Tibial artery (tissue), 4 donors: ENCODE measurements around the gene SULT1A2.
"Not testable (repeated sequence)": the region's sequence is repeated elsewhere in the genome, so short reads cannot be mapped to it uniquely, and the experiment has no call there.

Source experiments
- DNase-seq, 2 donors: peaks; one replicate each; pipeline ENCODE4 v3.0.0-alpha.2; 2019
- H3K27ac ChIP-seq, 2 donors: fragments of 200-600 bp; sonication (generic) in 1 of 2; 1 replicate in 1 of 2; 2 replicates in 1 of 2; pipeline ENCODE4 v1.5.1; 2018 to 2019; ENCODE audit warnings: mild to moderate bottlenecking in 1 of 2
- H3K27me3 ChIP-seq, 2 donors: fragments of 200-600 bp; sonication (generic) in 1 of 2; one replicate each; pipeline versions ENCODE4 v1.5.1 to v1.6.0; 2016 to 2019
- H3K36me3 ChIP-seq, 3 donors: fragments of 200-600 bp; sonication (generic) in 2 of 3; one replicate each; pipeline ENCODE4 v1.5.1; 2016 to 2019; ENCODE audit warnings: mild to moderate bottlenecking in 2 of 3
- H3K4me1 ChIP-seq, 4 donors: fragments of 200-600 bp; sonication (generic) in 2 of 4; 1 replicate in 3 of 4; 2 replicates in 1 of 4; pipeline ENCODE4 v1.5.1; 2016 to 2019
- H3K4me3 ChIP-seq, 2 donors: fragments of 200-600 bp; sonication (generic) in 1 of 2; 1 replicate in 1 of 2; 2 replicates in 1 of 2; pipeline ENCODE4 v1.5.1; 2018 to 2019; ENCODE audit warnings: mild to moderate bottlenecking in 2 of 2
- H3K9me3 ChIP-seq, 3 donors: fragments of 200-600 bp; sonication (generic) in 1 of 3; one replicate each; pipeline ENCODE4 v1.5.1; 2016 to 2019
- CTCF ChIP-seq, 2 experiments: fragments of 200-600 bp in 1 of 2; fragments of 450-650 bp in 1 of 2; IDR thresholded peaks; one replicate each; pipeline ENCODE4 v1.5.1; 2017 to 2019; ENCODE audit warnings: antibody characterized with exemption in 2 of 2, mild to moderate bottlenecking in 1 of 2, moderate library complexity in 1 of 2
- intact Hi-C: fragments of 100-400 bp; cut with DNase I; formaldehyde crosslinking; loops from one replicate; pipeline ENCODE4 v1.15.0; 2023; ENCODE audit warnings: low total_unique reads

The SULT1A2 gene

GRCh38 chr16:28621481-28622155 lies 24.8 kb upstream of the SULT1A2 start:
- intact Hi-C loops = no loop called here
- Histone ChIP-seq H3K27me3 (peaks cover 4 to 16% of the 10 kb centered on the region in 2 donors), H3K4me1 (peaks cover 0 to 13% (median 6%) of the 10 kb centered on the region in 4 donors), H3K36me3 (no peaks in the 10 kb centered on the region), H3K4me3 (no peak overlapping the region), H3K27ac (no peak overlapping the region), H3K9me3 (no peaks in the 10 kb centered on the region)
- TF ChIP-seq CTCF (IDR thresholded peaks at IDR 0.05) = no peak
- DNase-seq = no peak

- H3K36me3 ChIP-seq, intact Hi-C loops, H3K4me3 ChIP-seq: not testable (repeated sequence)
Observed at GRCh38 chr16:28620316-28620715, 23.5 kb upstream of the SULT1A2 start.

DNA sequence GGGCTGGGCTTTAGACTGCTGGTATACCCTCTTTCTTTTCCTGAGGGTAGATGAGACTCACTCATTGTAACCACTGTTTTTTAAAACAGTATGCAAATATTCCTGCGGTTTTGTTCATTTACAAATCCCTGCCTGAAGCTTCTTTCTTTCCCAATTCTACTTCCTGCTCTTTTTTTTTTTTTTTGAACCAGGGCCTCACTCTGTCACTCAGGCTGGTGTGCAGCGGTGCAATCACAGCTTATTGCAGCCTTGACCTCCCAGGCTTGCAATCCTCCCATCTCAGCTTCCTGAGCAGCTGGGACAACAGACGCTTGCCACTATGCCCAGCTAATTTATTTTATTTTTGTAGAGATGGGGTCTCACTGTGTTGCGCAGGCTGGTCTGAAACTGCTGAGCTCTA lies 21.0 kb upstream of the SULT1A2 start:
- H3K27me3 ChIP-seq = peaks cover 0 to 11% of the 10 kb centered on the region in 2 donors
- no peaks in the 10 kb centered on the region for H3K9me3 ChIP-seq

More at GRCh38 chr16:28620316-28620715, 23.5 kb upstream of the SULT1A2 start:
- H3K27ac ChIP-seq, DNase-seq, H3K9me3 ChIP-seq: not testable (repeated sequence)
- Histone ChIP-seq H3K27me3 (peaks cover 4 to 18% of the 10 kb centered on the region in 2 donors), H3K4me1 (peaks cover 0 to 13% (median 6%) of the 10 kb centered on the region in 4 donors)

DNA sequence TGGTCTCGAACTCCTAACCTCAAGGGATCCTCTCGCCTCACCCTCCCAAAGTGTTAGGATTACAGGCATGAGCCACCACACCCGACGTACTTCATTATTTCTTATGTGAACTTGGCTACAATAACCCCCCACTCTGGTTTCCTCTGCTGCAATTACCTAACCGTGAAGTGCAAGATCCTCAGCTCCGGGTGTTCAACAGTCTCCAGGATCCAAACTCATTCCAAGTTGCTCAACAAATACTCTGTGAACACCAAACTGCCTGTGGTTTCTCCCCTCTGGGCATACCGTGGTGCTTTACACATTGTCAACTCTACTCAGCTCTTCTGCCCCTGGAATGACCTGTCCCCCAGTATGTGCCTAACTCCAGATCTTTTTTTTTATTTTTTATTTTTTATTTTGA lies 19.8 kb upstream of the SULT1A2 start:
- Histone ChIP-seq H3K4me3 (no peak overlapping the region), H3K27ac (no peak overlapping the region), H3K9me3 (no peaks in the 10 kb centered on the region), H3K27me3 (peaks cover 0 to 2% of the 10 kb centered on the region in 2 donors), H3K36me3 (no peaks in the 10 kb centered on the region), H3K4me1 (no peaks in the 10 kb centered on the region)
- intact Hi-C loops = no loop called here
- no peak for DNase-seq
- no peak for TF ChIP-seq CTCF (IDR thresholded peaks at IDR 0.05)

More for the DNA sequence above, 21.0 kb upstream of the SULT1A2 start:
- no peak overlapping the region for H3K4me3 ChIP-seq
- peaks cover 0 to 5% (median under 1%) of the 10 kb centered on the region in 4 donors for H3K4me1 ChIP-seq
- H3K36me3 ChIP-seq = no peaks in the 10 kb centered on the region
- no peak for DNase-seq
- TF ChIP-seq CTCF (IDR thresholded peaks at IDR 0.05) = no peak
- H3K27ac ChIP-seq = no peak overlapping the region
- intact Hi-C loops = no loop called here

DNA sequence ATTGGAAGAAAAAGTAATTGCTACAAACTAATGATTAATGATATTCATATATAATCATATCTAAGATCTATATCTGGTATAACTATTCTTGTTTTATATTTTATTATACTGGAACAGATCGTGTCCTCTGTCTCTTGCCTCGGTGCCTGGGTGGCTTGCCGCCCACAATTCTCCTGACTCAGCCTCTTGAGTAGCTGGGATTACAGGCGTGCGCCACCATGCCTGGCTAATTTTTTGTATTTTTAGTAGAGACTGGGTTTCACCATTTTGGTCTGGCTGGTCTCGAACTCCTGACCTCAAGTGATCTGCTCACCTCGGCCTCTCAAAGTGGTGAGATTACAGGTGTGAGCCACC lies 19.4 kb upstream of the SULT1A2 start:
- H3K27ac ChIP-seq, DNase-seq, H3K4me1 ChIP-seq, H3K4me3 ChIP-seq, H3K36me3 ChIP-seq, H3K27me3 ChIP-seq, intact Hi-C loops, H3K9me3 ChIP-seq: not testable (repeated sequence)

GRCh38 chr16:28615486-28616223 lies 18.8 kb upstream of the SULT1A2 start:
- peak; percentile 63 to 69 for TF ChIP-seq CTCF (IDR thresholded peaks at IDR 0.05)
- H3K4me3 ChIP-seq, intact Hi-C loops, H3K27me3 ChIP-seq, H3K4me1 ChIP-seq, H3K27ac ChIP-seq, H3K36me3 ChIP-seq, H3K9me3 ChIP-seq: not testable (repeated sequence)
- peak in 1 of 2 donors; percentile 54 for DNase-seq

DNA sequence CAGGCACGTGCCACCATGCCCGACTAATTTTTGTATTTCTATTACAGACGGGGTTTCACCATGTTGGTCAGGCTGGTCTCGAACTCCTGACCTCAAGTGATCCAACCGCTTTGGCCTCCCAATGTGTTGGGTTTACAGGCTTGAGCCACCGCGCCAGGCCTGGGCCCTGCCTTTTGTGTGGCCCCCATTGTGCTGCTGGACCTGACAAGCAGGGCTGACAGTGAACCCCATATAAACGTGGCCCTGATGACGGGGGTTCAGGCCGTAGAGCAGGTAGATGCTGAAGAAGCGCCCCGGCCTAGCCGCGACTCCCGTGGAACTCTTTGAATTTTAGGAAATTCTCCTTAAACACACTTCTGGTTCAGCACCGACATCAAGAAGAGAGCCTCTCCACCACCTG lies 17.7 kb upstream of the SULT1A2 start:
- H3K36me3 ChIP-seq, DNase-seq, H3K9me3 ChIP-seq, H3K4me1 ChIP-seq, H3K27me3 ChIP-seq, H3K4me3 ChIP-seq, H3K27ac ChIP-seq, intact Hi-C loops: not testable (repeated sequence)

- H3K4me3 ChIP-seq, H3K36me3 ChIP-seq, H3K27ac ChIP-seq, intact Hi-C loops, H3K9me3 ChIP-seq, H3K4me1 ChIP-seq, DNase-seq, H3K27me3 ChIP-seq: not testable (repeated sequence)
Observed at GRCh38 chr16:28613912-28614311, 17.1 kb upstream of the SULT1A2 start.

DNA sequence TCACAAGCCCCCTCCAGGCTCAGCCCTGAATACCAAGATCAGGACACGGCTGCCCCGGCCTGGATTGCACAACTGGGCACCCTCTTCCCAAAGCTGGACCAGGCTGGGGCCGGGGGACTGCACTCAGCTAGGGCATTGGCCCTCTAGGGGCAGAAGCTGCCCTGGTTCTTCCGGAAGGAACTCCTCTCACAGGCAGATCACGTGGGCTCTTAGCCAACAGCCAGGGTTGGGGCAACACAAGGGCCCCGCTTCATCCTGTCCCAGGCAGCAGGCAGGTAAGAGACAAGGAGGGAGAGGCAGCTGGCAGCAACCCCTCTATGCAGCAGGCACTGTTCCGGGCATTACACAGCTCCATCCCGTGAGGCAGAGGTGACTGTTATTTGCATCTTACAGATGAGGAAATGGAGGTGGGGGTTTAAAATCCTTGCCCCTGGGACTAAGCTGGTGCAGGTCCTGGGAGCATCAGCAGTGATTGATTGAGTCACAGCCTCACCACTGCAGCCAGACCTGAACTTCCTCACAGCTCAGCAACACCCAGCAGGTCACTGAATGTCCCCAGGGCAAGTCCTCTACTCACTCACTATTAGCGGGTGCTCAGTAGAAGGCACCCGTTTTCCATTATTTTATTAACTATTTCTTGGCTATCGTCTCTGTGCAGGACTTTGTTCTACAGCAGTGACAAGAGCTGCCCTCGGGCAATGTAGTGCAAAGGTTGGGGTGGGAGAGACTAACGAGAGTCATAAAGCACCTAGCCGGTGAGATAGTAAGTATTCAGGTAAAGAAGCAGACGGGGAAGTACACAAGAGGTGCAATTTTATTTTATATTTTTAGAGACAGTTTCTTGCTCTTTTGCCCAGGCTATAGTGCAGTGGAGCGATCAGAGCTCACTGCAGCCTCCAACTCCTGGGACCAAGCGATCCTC lies 15.8 kb upstream of the SULT1A2 start:
- H3K4me3 ChIP-seq, intact Hi-C loops, H3K27ac ChIP-seq, DNase-seq, H3K9me3 ChIP-seq, H3K4me1 ChIP-seq, H3K36me3 ChIP-seq, H3K27me3 ChIP-seq: not testable (repeated sequence)
